WTC11 (cell line): Measurements from ENCODE around the gene SH2D3C. TPM values are rescaled to one million over a fixed set of nuclear protein-coding genes. Genes with fewer than 3 reads are reported as not detected.

Source experiments
- ATAC-seq: fragments of 200-7000 bp; cut with Tn5 transposase; 2 replicates; pipeline ENCODE4 v1.10.0; 2021; ENCODE audit warnings: mild to moderate bottlenecking, moderate library complexity
- CTCF ChIA-PET: fragments of 300-600 bp; sonication (Branson Sonifier 250); formaldehyde crosslinking; loops from one replicate; lab custom pipeline; 2021; ENCODE audit warnings: antibody characterized with exemption; lab: Charles Lee
- POLR2A ChIA-PET: fragments of 350-600 bp; sonication (Branson Sonifier 250); formaldehyde crosslinking; loops from one replicate; lab custom pipeline; 2021; ENCODE audit warnings: antibody characterized with exemption; lab: Charles Lee
- DNase-seq: peaks from one replicate; pipeline ENCODE4 v3.0.0; 2021; ENCODE audit warnings: low spot score
- H3K27ac Mint-ChIP-seq: 2 replicates; pipeline ENCODE4 v1.8.0; 2021; ENCODE audit warnings: mixed read lengths
- H3K27me3 Mint-ChIP-seq: 2 replicates; pipeline ENCODE4 v1.8.0; 2021; ENCODE audit warnings: low read depth, mild to moderate bottlenecking, moderate library complexity, mixed read lengths
- H3K36me3 Mint-ChIP-seq: 2 replicates; pipeline ENCODE4 v1.8.0; 2021; ENCODE audit warnings: mixed read lengths
- H3K4me1 Mint-ChIP-seq: 2 replicates; pipeline ENCODE4 v1.8.0; 2022; ENCODE audit warnings: mixed read lengths
- H3K4me3 Mint-ChIP-seq: 2 replicates; pipeline ENCODE4 v1.8.0; 2021; ENCODE audit warnings: mild to moderate bottlenecking, moderate library complexity, mixed read lengths
- H3K9me3 Mint-ChIP-seq: 2 replicates; pipeline ENCODE4 v1.8.0; 2021; ENCODE audit warnings: mixed read lengths
- ARID4B ChIP-seq: sonication (generic); formaldehyde crosslinking; IDR thresholded peaks from 2 replicates; pipeline ENCODE4 v1.8.0; 2023; ENCODE audit warnings: missing genetic modification reagents, mild to moderate bottlenecking, borderline replicate concordance
- E2F5 ChIP-seq: sonication (generic); formaldehyde crosslinking; IDR thresholded peaks from 2 replicates; pipeline ENCODE4 v1.8.1; 2022; ENCODE audit warnings: mild to moderate bottlenecking, moderate library complexity, missing genetic modification reagents
- ELF4 ChIP-seq: sonication (generic); formaldehyde crosslinking; IDR thresholded peaks from 2 replicates; pipeline ENCODE4 v1.8.1; 2022; ENCODE audit warnings: low read depth, mild to moderate bottlenecking, moderate library complexity, missing genetic modification reagents
- EMX1 ChIP-seq: fragments of 250-450 bp; sonication (Bioruptor Pico); IDR thresholded peaks from 2 replicates; pipeline ENCODE4 v1.8.0; 2021; ENCODE audit warnings: mild to moderate bottlenecking
- ESRRA ChIP-seq: sonication (generic); formaldehyde crosslinking; IDR thresholded peaks from 2 replicates; pipeline ENCODE4 v1.8.1; 2022; ENCODE audit warnings: mild to moderate bottlenecking, missing genetic modification reagents, borderline replicate concordance
- ETV6 ChIP-seq: sonication (generic); formaldehyde crosslinking; IDR thresholded peaks from 2 replicates; pipeline ENCODE4 v1.8.1; 2022; ENCODE audit warnings: mild to moderate bottlenecking, missing genetic modification reagents
- FOXJ3 ChIP-seq: sonication (generic); formaldehyde crosslinking; IDR thresholded peaks from 2 replicates; pipeline ENCODE4 v1.9.0; 2021; ENCODE audit warnings: missing genetic modification reagents, mild to moderate bottlenecking, borderline replicate concordance
- NFYB ChIP-seq: sonication (generic); formaldehyde crosslinking; conservative IDR thresholded peaks from 2 replicates; pipeline ENCODE4 v1.8.0; 2022; ENCODE audit warnings: low read depth, missing genetic modification reagents
- NR1H2 ChIP-seq: sonication (generic); formaldehyde crosslinking; IDR thresholded peaks from 2 replicates; pipeline ENCODE4 v1.9.0; 2021; ENCODE audit warnings: mild to moderate bottlenecking, moderate library complexity, missing genetic modification reagents
- SOX15 ChIP-seq: fragments of 250-450 bp; sonication (Bioruptor Pico); IDR thresholded peaks from 2 replicates; pipeline ENCODE4 v1.9.0; 2021; ENCODE audit warnings: mild to moderate bottlenecking
- SP1 ChIP-seq: sonication (generic); formaldehyde crosslinking; conservative IDR thresholded peaks from 2 replicates; pipeline ENCODE4 v1.8.1; 2022; ENCODE audit warnings: missing genetic modification reagents
- ZBTB21 ChIP-seq: sonication (generic); formaldehyde crosslinking; IDR thresholded peaks from 2 replicates; pipeline ENCODE4 v1.8.1; 2023; ENCODE audit warnings: mild to moderate bottlenecking, missing genetic modification reagents, borderline replicate concordance
- ZNF138 ChIP-seq: sonication (generic); formaldehyde crosslinking; conservative IDR thresholded peaks from 2 replicates; pipeline ENCODE4 v1.8.1; 2022; ENCODE audit warnings: mild to moderate bottlenecking, moderate library complexity, missing genetic modification reagents
- ZNF396 ChIP-seq: fragments of 250-450 bp; sonication (Bioruptor Pico); IDR thresholded peaks from 2 replicates; pipeline ENCODE4 v1.8.0; 2021; ENCODE audit warnings: mild to moderate bottlenecking, moderate library complexity, borderline replicate concordance
- ZNF423 ChIP-seq: fragments of 250-450 bp; sonication (Bioruptor Pico); IDR thresholded peaks from 2 replicates; pipeline ENCODE4 v2.1.2; 2022; ENCODE audit warnings: mild to moderate bottlenecking, moderate library complexity
- total RNA-seq: library from RNA; stranded (reverse); gene quantifications from 3 replicates; pipeline ENCODE4 v1.2.3, GENCODE V29; 2021
- TF ChIP-seq, protein P1 (sequence below): fragments of 250-450 bp; sonication (Bioruptor Pico); IDR thresholded peaks from 2 replicates; pipeline ENCODE4 v1.9.0; 2021; ENCODE audit warnings: mild to moderate bottlenecking
- TF ChIP-seq, protein P2 (sequence below): sonication (generic); formaldehyde crosslinking; IDR thresholded peaks from 2 replicates; pipeline ENCODE4 v1.8.1; 2022; ENCODE audit warnings: missing genetic modification reagents, borderline replicate concordance

Gene SH2D3C
- total RNA-seq, 1 experiment from 2014 or later, result 5.4 TPM

DNA sequence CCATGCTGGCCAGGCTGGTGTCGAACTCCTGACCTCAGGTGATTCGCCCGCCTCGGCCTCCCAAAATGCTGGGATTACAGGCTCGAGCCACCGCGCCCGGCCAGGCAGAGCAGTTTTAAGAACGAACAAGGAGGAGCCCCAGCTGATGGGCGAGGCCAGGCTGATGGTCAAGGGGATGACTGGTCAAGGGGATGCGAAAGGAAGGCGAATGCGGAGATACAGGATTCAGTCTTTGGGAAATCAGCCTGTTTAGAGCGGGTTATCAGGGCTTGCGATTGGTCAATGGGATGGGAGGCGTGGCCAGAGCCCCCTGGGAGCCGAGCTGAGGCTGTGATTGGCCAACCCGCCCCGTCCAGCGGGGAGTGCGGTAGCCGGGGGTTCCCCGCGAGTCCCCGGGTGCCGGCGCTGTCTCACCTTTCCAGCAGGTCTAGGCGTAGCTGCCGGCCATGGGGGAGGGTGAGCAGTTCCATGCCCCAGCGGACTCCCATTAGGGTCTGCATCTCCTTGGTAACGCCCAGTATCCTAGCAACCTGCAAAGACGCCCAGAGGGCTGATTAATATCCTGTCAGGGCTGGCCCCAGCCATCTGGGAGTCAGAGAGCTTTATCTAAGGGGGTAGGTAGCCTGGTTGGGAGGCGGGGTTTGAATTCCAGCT is 35.9 kb downstream of the SH2D3C start (continued):
- TF ChIP-seq ARID4B (CRISPR knock-in tag) (peak; percentile 74; the same call in 1 of the 2 replicates), ETV6 (CRISPR knock-in tag) (no peak), ZNF423 (CRISPR knock-in tag) (0 out of 2 replicates have a peak, but pooled peaks have one; percentile 25)

DNA sequence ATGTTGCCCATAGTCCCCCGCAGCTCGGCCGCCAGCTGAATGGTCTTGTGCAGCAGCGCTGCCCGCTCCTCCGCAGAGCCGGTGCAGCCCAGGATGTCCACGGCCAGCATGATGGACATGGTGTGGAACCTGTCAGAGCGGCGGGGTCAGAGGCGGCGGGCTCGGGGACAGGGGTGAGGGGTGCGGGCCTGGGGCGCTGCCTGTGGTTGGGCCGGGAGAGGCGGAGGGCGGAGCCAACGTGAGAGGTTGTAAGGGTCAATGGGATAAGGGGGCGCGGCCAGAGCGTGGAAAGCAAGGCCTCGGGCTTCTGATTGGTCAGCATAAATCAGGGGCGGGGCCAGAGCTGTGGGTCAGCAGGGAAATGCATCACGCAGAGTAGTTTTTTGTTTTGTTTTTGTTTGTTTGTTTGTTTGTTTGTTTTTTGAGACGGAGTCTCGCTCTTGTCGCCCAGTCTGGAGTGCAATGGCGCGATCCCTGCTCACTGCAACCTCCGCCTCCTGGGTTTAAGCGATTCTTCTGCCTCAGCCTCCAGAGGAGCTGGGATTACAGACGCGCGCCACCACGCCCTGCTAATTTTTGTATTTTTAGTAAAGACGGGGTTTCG is 36.5 kb downstream of the SH2D3C start:
- Mint-ChIP-seq H3K27me3 (peaks cover 15% of the 10 kb centered on the region), H3K4me1 (peaks cover 3% of the 10 kb centered on the region), H3K36me3 (no peaks in the 10 kb centered on the region), H3K9me3 (no peaks in the 10 kb centered on the region), H3K4me3 (peak overlapping the region; percentile 90), H3K27ac (peak overlapping the region; percentile 97)
- DNase-seq, result peak; percentile 97
- ChIA-PET CTCF (interaction anchor here (0.5 to 2.7 kb wide), 26 partner anchors 7 to 376 kb away, joined by 3 to 14 read pairs (median 5); partner anchors contain the start of genes CDK9, SH2D3C, ST6GALNAC4 and TOR2A), POLR2A (interaction anchor here (0.8 to 1.8 kb wide), 6 partner anchors 12 to 121 kb away, joined by 3 to 16 read pairs (median 4); partner anchors contain the start of gene CDK9)
- ATAC-seq, result peak; percentile 89
- peak; percentile 81 for TF ChIP-seq NFYB (CRISPR knock-in tag)
- no peak for TF ChIP-seq EMX1 (CRISPR knock-in tag)
- TF ChIP-seq, all 79 proteins: peak for 1

DNA sequence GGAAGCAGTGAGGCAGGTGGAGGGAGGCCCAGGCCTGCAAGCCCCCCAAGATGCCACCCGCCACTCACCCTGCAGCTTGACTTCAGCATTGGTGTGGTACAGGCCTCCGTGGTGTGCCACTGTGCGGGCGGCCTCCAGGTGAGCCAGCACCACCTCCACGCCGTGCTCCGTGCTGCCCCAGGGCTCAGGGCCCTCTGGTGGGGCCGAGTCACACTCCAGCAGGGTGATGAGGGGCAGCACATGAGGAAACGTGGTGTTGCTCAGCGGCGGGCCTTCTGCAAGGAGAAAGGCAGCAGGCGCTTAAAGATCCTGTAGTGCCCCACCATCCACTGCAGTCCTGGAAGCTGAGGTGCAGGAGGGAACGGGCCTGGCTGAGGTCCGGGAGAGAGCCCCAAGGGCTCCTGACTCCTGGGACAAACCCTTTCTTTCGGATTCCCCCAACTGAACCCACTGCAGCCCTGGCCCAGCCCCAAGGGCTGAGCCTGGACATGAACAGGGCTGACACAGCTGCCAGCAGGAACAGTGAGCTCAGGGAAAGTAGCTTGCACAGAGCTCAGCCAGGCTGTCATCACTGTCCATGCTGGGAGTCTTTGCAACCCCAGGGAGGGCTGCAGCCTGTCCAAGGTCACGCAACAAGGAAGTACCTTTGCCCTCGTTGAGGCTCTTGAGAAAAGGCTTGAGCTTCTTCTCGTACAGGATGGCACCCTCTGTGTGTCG is 38.7 kb downstream of the SH2D3C start:
- Mint-ChIP-seq H3K9me3 (no peaks in the 10 kb centered on the region), H3K27ac (no peak overlapping the region), H3K27me3 (peaks cover 17% of the 10 kb centered on the region), H3K4me3 (no peak overlapping the region), H3K4me1 (peaks cover 6% of the 10 kb centered on the region), H3K36me3 (no peaks in the 10 kb centered on the region)
- no peak for DNase-seq
- ChIA-PET CTCF (interaction anchor here (0.5 to 2.7 kb wide), 4 partner anchors 24 to 284 kb away, joined by 3 to 10 read pairs (median 4); no protein-coding TSS in a partner anchor), POLR2A (no interaction called here)
- ATAC-seq, result no peak
- TF ChIP-seq ZBTB21 (CRISPR knock-in tag) (no peak), ELF4 (CRISPR knock-in tag) (no peak), ESRRA (CRISPR knock-in tag) (no peak)

- ChIA-PET POLR2A (no interaction called here), CTCF (interaction anchor here (0.6 kb wide), 1 partner anchor 17 kb away, joined by 4 read pairs; no protein-coding TSS in a partner anchor)
- Mint-ChIP-seq H3K36me3 (no peaks in the 10 kb centered on the region), H3K27me3 (peaks cover 17% of the 10 kb centered on the region), H3K9me3 (no peaks in the 10 kb centered on the region), H3K4me1 (peaks cover 12% of the 10 kb centered on the region), H3K4me3 (no peak overlapping the region), H3K27ac (no peak overlapping the region)
- ATAC-seq (no peak), DNase-seq (no peak)
- TF ChIP-seq NR1H2 (CRISPR knock-in tag) (no peak), SP1 (no peak), SOX15 (CRISPR knock-in tag) (no peak), ZNF138 (CRISPR knock-in tag) (no peak), ZNF423 (CRISPR knock-in tag) (no peak), FOXJ3 (CRISPR knock-in tag) (no peak), E2F5 (CRISPR knock-in tag) (no peak), ZNF396 (CRISPR knock-in tag) (no peak)
- TF ChIP-seq, protein P1, sequence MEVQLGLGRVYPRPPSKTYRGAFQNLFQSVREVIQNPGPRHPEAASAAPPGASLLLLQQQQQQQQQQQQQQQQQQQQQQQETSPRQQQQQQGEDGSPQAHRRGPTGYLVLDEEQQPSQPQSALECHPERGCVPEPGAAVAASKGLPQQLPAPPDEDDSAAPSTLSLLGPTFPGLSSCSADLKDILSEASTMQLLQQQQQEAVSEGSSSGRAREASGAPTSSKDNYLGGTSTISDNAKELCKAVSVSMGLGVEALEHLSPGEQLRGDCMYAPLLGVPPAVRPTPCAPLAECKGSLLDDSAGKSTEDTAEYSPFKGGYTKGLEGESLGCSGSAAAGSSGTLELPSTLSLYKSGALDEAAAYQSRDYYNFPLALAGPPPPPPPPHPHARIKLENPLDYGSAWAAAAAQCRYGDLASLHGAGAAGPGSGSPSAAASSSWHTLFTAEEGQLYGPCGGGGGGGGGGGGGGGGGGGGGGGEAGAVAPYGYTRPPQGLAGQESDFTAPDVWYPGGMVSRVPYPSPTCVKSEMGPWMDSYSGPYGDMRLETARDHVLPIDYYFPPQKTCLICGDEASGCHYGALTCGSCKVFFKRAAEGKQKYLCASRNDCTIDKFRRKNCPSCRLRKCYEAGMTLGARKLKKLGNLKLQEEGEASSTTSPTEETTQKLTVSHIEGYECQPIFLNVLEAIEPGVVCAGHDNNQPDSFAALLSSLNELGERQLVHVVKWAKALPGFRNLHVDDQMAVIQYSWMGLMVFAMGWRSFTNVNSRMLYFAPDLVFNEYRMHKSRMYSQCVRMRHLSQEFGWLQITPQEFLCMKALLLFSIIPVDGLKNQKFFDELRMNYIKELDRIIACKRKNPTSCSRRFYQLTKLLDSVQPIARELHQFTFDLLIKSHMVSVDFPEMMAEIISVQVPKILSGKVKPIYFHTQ (CRISPR knock-in tag), result no peak
- TF ChIP-seq, protein P2, sequence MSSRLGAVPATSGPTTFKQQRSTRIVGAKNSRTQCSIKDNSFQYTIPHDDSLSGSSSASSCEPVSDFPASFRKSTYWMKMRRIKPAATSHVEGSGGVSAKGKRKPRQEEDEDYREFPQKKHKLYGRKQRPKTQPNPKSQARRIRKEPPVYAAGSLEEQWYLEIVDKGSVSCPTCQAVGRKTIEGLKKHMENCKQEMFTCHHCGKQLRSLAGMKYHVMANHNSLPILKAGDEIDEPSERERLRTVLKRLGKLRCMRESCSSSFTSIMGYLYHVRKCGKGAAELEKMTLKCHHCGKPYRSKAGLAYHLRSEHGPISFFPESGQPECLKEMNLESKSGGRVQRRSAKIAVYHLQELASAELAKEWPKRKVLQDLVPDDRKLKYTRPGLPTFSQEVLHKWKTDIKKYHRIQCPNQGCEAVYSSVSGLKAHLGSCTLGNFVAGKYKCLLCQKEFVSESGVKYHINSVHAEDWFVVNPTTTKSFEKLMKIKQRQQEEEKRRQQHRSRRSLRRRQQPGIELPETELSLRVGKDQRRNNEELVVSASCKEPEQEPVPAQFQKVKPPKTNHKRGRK (CRISPR knock-in tag), result no peak
These were observed 39.8 kb downstream of the SH2D3C start for GRCh38 chr9:127738666-127739065.
